Measurements from ENCODE around the gene GRB10.

The GRB10 gene

GRCh38 chr7:50684713-50685075, 98.0 kb downstream of the GRB10 start:
- H3K27ac ChIP-seq (replicated peaks; ENCODE audit: low read length): no peak overlapping the region
- H2BK12ac ChIP-seq (ENCODE audit: low read length): no peak overlapping the region
- peaks cover 8 to 45% of the 10 kb centered on the region in 2 donors for H3K36me3 ChIP-seq (replicated peaks in 1 of 2; ENCODE audit: control insufficient read depth in 2 of 2, insufficient read depth in 2 of 2, low read length in 2 of 2)

GRCh38 chr7:50684011-50684712, 98.5 kb downstream of the GRB10 start:
- H2BK120ac ChIP-seq (ENCODE audit: low read depth, low read length): no peak overlapping the region
- H3K4me2 ChIP-seq (ENCODE audit: insufficient read depth, low read length, poor library complexity, severe bottlenecking): no peak overlapping the region
- no CpG with 5 or more reads among the region's 5 CpGs for WGBS, 2 donors (ENCODE audit: extremely low coverage in 2 of 2, insufficient read length in 2 of 2, insufficient replicate concordance in 1 of 2)
- H3K9me3 ChIP-seq (replicated peaks in 1 of 2; ENCODE audit: control insufficient read depth in 2 of 2, insufficient read depth in 1 of 2, low read depth in 1 of 2, low read length in 2 of 2): peaks cover 0 to 1% of the 10 kb centered on the region in 2 donors
- H2BK15ac ChIP-seq (ENCODE audit: low read length): no peak overlapping the region
- peaks cover 8 to 40% of the 10 kb centered on the region in 2 donors for H3K36me3 ChIP-seq (replicated peaks in 1 of 2; ENCODE audit: control insufficient read depth in 2 of 2, insufficient read depth in 2 of 2, low read length in 2 of 2)
- no peak overlapping the region for H3K4me3 ChIP-seq (ENCODE audit: low read length in 2 of 2)
- no peak overlapping the region for H2BK12ac ChIP-seq (ENCODE audit: low read length)
- H3K79me1 ChIP-seq (ENCODE audit: low read depth, low read length): peaks cover 2% of the 10 kb centered on the region
- H3K23ac ChIP-seq (ENCODE audit: low read depth, low read length, poor library complexity): no peak overlapping the region
- H4K91ac ChIP-seq (ENCODE audit: low read depth, low read length, poor library complexity): no peak overlapping the region
- H3K4me1 ChIP-seq (ENCODE audit: control insufficient read depth in 2 of 2, insufficient read depth in 1 of 2, low read depth in 1 of 2, low read length in 2 of 2): peaks cover 0 to 12% of the 10 kb centered on the region in 2 donors
- no peak overlapping the region for H4K8ac ChIP-seq (ENCODE audit: low read depth, low read length)
- H2BK5ac ChIP-seq (ENCODE audit: low read length): no peak overlapping the region
- no peak overlapping the region for H3K18ac ChIP-seq (ENCODE audit: low read length)
- no peak for DNase-seq (ENCODE audit: low spot score)
- no peak overlapping the region for H2AFZ ChIP-seq (ENCODE audit: low read length)
- H3K27ac ChIP-seq (replicated peaks; ENCODE audit: low read length): no peak overlapping the region
- H2AK5ac ChIP-seq (ENCODE audit: low read depth, low read length): no peak overlapping the region
- H3K14ac ChIP-seq (ENCODE audit: low read length): no peak overlapping the region
- H3K4ac ChIP-seq (ENCODE audit: low read length): no peak overlapping the region
- H3K9ac ChIP-seq (ENCODE audit: low read depth, low read length, poor library complexity): no peak overlapping the region
- no peaks in the 10 kb centered on the region for H3K27me3 ChIP-seq (ENCODE audit: control insufficient read depth in 3 of 3, insufficient read depth in 3 of 3, low read depth in 1 of 3, low read length in 3 of 3)

More at GRCh38 chr7:50684713-50685075, 98.0 kb downstream of the GRB10 start:
- Histone ChIP-seq H3K4me3 (ENCODE audit: low read length in 2 of 2) (no peak overlapping the region), H3K14ac (ENCODE audit: low read length) (no peak overlapping the region), H3K4me2 (ENCODE audit: insufficient read depth, low read length, poor library complexity, severe bottlenecking) (no peak overlapping the region), H3K9me3 (replicated peaks in 1 of 2; ENCODE audit: control insufficient read depth in 2 of 2, insufficient read depth in 1 of 2, low read depth in 1 of 2, low read length in 2 of 2) (peaks cover 1 to 3% of the 10 kb centered on the region in 2 donors), H3K4ac (ENCODE audit: low read length) (no peak overlapping the region), H3K79me1 (ENCODE audit: low read depth, low read length) (peaks cover 2% of the 10 kb centered on the region), H3K27me3 (ENCODE audit: control insufficient read depth in 3 of 3, insufficient read depth in 3 of 3, low read depth in 1 of 3, low read length in 3 of 3) (no peaks in the 10 kb centered on the region), H2BK120ac (ENCODE audit: low read depth, low read length) (no peak overlapping the region), H2BK5ac (ENCODE audit: low read length) (no peak overlapping the region), H4K91ac (ENCODE audit: low read depth, low read length, poor library complexity) (no peak overlapping the region), H2AK5ac (ENCODE audit: low read depth, low read length) (no peak overlapping the region), H2AFZ (ENCODE audit: low read length) (no peak overlapping the region), H3K23ac (ENCODE audit: low read depth, low read length, poor library complexity) (no peak overlapping the region), H4K8ac (ENCODE audit: low read depth, low read length) (no peak overlapping the region), H3K9ac (ENCODE audit: low read depth, low read length, poor library complexity) (no peak overlapping the region), H2BK15ac (ENCODE audit: low read length) (no peak overlapping the region), H3K4me1 (ENCODE audit: control insufficient read depth in 2 of 2, insufficient read depth in 1 of 2, low read depth in 1 of 2, low read length in 2 of 2) (peaks cover 0 to 14% of the 10 kb centered on the region in 2 donors), H3K18ac (ENCODE audit: low read length) (no peak overlapping the region)
- no peak for DNase-seq (ENCODE audit: low spot score)
- no CpG with 5 or more reads among the region's 4 CpGs for WGBS, 2 donors (ENCODE audit: extremely low coverage in 2 of 2, insufficient read length in 2 of 2, insufficient replicate concordance in 1 of 2)

GRCh38 chr7:50682573-50682972, 100.1 kb downstream of the GRB10 start:
- Histone ChIP-seq H2BK15ac (ENCODE audit: low read length) (no peak overlapping the region), H3K79me1 (ENCODE audit: low read depth, low read length) (peaks cover 2% of the 10 kb centered on the region), H3K14ac (ENCODE audit: low read length) (no peak overlapping the region), H3K9ac (ENCODE audit: low read depth, low read length, poor library complexity) (no peak overlapping the region), H3K23ac (ENCODE audit: low read depth, low read length, poor library complexity) (no peak overlapping the region), H2AFZ (ENCODE audit: low read length) (no peak overlapping the region), H3K36me3 (replicated peaks in 1 of 2; ENCODE audit: control insufficient read depth in 2 of 2, insufficient read depth in 2 of 2, low read length in 2 of 2) (peaks cover 2 to 24% of the 10 kb centered on the region in 2 donors), H2BK120ac (ENCODE audit: low read depth, low read length) (no peak overlapping the region), H3K9me3 (replicated peaks in 1 of 2; ENCODE audit: control insufficient read depth in 2 of 2, insufficient read depth in 1 of 2, low read depth in 1 of 2, low read length in 2 of 2) (peaks cover 0 to 1% of the 10 kb centered on the region in 2 donors), H3K4me2 (ENCODE audit: insufficient read depth, low read length, poor library complexity, severe bottlenecking) (no peak overlapping the region), H4K8ac (ENCODE audit: low read depth, low read length) (no peak overlapping the region), H2AK5ac (ENCODE audit: low read depth, low read length) (no peak overlapping the region), H3K18ac (ENCODE audit: low read length) (no peak overlapping the region), H3K27ac (replicated peaks; ENCODE audit: low read length) (no peak overlapping the region), H3K4me3 (ENCODE audit: low read length in 2 of 2) (no peak overlapping the region), H3K4me1 (ENCODE audit: control insufficient read depth in 2 of 2, insufficient read depth in 1 of 2, low read depth in 1 of 2, low read length in 2 of 2) (peaks cover 0 to 3% of the 10 kb centered on the region in 2 donors), H2BK5ac (ENCODE audit: low read length) (no peak overlapping the region), H2BK12ac (ENCODE audit: low read length) (no peak overlapping the region), H3K4ac (ENCODE audit: low read length) (no peak overlapping the region), H4K91ac (ENCODE audit: low read depth, low read length, poor library complexity) (no peak overlapping the region), H3K27me3 (ENCODE audit: control insufficient read depth in 3 of 3, insufficient read depth in 3 of 3, low read depth in 1 of 3, low read length in 3 of 3) (no peaks in the 10 kb centered on the region)
- no CpG with 5 or more reads among the region's 1 CpG for WGBS, 2 donors (ENCODE audit: extremely low coverage in 2 of 2, insufficient read length in 2 of 2, insufficient replicate concordance in 1 of 2)
- no peak for DNase-seq (ENCODE audit: low spot score)

GRCh38 chr7:50682079-50682478, 100.6 kb downstream of the GRB10 start:
- peaks cover 0 to 23% of the 10 kb centered on the region in 2 donors for H3K36me3 ChIP-seq (replicated peaks in 1 of 2; ENCODE audit: control insufficient read depth in 2 of 2, insufficient read depth in 2 of 2, low read length in 2 of 2)
- no peak overlapping the region for H2BK12ac ChIP-seq (ENCODE audit: low read length)
- H3K9ac ChIP-seq (ENCODE audit: low read depth, low read length, poor library complexity): no peak overlapping the region
- H4K91ac ChIP-seq (ENCODE audit: low read depth, low read length, poor library complexity): no peak overlapping the region
- H3K4me2 ChIP-seq (ENCODE audit: insufficient read depth, low read length, poor library complexity, severe bottlenecking): no peak overlapping the region
- no peak for DNase-seq (ENCODE audit: low spot score)
- no peak overlapping the region for H2BK5ac ChIP-seq (ENCODE audit: low read length)
- no peak overlapping the region for H3K14ac ChIP-seq (ENCODE audit: low read length)
- H3K4me3 ChIP-seq (ENCODE audit: low read length in 2 of 2): no peak overlapping the region
- no peak overlapping the region for H2AK5ac ChIP-seq (ENCODE audit: low read depth, low read length)
- H2BK15ac ChIP-seq (ENCODE audit: low read length): no peak overlapping the region
- H3K79me1 ChIP-seq (ENCODE audit: low read depth, low read length): peaks cover 2% of the 10 kb centered on the region
- H3K27me3 ChIP-seq (ENCODE audit: control insufficient read depth in 3 of 3, insufficient read depth in 3 of 3, low read depth in 1 of 3, low read length in 3 of 3): no peaks in the 10 kb centered on the region
- no CpG with 5 or more reads among the region's 4 CpGs for WGBS, 2 donors (ENCODE audit: extremely low coverage in 2 of 2, insufficient read length in 2 of 2, insufficient replicate concordance in 1 of 2)
- H4K8ac ChIP-seq (ENCODE audit: low read depth, low read length): no peak overlapping the region
- H3K9me3 ChIP-seq (replicated peaks in 1 of 2; ENCODE audit: control insufficient read depth in 2 of 2, insufficient read depth in 1 of 2, low read depth in 1 of 2, low read length in 2 of 2): peaks cover 0 to 1% of the 10 kb centered on the region in 2 donors
- no peak overlapping the region for H2AFZ ChIP-seq (ENCODE audit: low read length)
- H2BK120ac ChIP-seq (ENCODE audit: low read depth, low read length): no peak overlapping the region
- H3K23ac ChIP-seq (ENCODE audit: low read depth, low read length, poor library complexity): no peak overlapping the region
- H3K4me1 ChIP-seq (ENCODE audit: control insufficient read depth in 2 of 2, insufficient read depth in 1 of 2, low read depth in 1 of 2, low read length in 2 of 2): peaks cover 0 to 6% of the 10 kb centered on the region in 2 donors
- H3K27ac ChIP-seq (replicated peaks; ENCODE audit: low read length): no peak overlapping the region
- H3K4ac ChIP-seq (ENCODE audit: low read length): no peak overlapping the region
- peak overlapping the region; percentile 73 for H3K18ac ChIP-seq (ENCODE audit: low read length)
